Nephron (organoid): ENCODE results near the gene OR51T1.

ENCODE experiments used
- H3K27ac Mint-ChIP-seq, 3 experiments: 2 replicates each; pipeline ENCODE4 v1.8.0; 2020; ENCODE audit warnings: mixed read lengths in 3 of 3, mild to moderate bottlenecking in 2 of 3, moderate library complexity in 1 of 3
- H3K27me3 Mint-ChIP-seq: 2 replicates; pipeline ENCODE4 v1.8.0; 2021; ENCODE audit warnings: low read depth, mild to moderate bottlenecking, moderate library complexity, mixed read lengths
- H3K36me3 Mint-ChIP-seq: 2 replicates; pipeline ENCODE4 v1.8.0; 2020; ENCODE audit warnings: low read depth, mixed read lengths
- H3K4me1 Mint-ChIP-seq: 2 replicates; pipeline ENCODE4 v1.8.0; 2020; ENCODE audit warnings: mixed read lengths
- H3K4me3 Mint-ChIP-seq, 3 experiments: 2 replicates each; pipeline ENCODE4 v1.8.0; 2020; ENCODE audit warnings: mild to moderate bottlenecking in 3 of 3, mixed read lengths in 3 of 3, moderate library complexity in 2 of 3
- H3K9me3 Mint-ChIP-seq: 2 replicates; pipeline ENCODE4 v1.8.0; 2020; ENCODE audit warnings: mixed read lengths
- TF ChIP-seq, protein P1 (sequence below), 3 experiments: fragments of 200-600 bp; sonication (generic); IDR thresholded peaks; one replicate each; pipeline ENCODE4 v1.5.0; 2021; ENCODE audit warnings: antibody characterized with exemption in 3 of 3; ENCODE audit not compliant: unreplicated experiment in 3 of 3

OR51T1 gene

DNA sequence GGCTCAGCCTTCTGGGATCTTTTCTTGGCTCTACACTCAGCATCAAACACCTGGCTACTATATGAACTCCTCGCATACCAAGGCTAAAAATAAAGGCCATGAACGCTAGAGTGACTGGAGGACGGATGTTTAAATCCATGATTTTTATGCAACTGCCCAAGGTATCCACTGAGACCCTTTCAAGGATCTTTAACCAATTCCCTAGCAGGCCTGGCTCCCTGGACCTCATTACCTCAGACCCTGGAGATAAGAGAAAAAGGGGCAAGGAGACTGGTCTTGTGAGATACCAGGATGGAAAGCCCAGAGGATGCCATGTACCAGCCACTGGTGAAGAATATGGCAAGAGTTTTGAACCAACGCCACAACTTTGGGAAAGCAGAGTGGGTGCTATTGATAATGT is 37.5 kb downstream of the OR51T1 start, which contains the start of gene OR51G2:
Gene OR51G2 (minus strand): TSS at position 101 of the 400 bp plus-strand sequence. CDS start 3,687 bp downstream, outside the sequence.
- Mint-ChIP-seq H3K27me3 (no peaks in the 10 kb centered on the region), H3K36me3 (no peaks in the 10 kb centered on the region), H3K4me3 (no peak within 1 kb of the TSS), H3K9me3 (no peaks in the 10 kb centered on the region), H3K27ac (no peak within 1 kb of the TSS), H3K4me1 (peaks cover 6% of the 10 kb centered on the region)
- TF ChIP-seq, protein P1, sequence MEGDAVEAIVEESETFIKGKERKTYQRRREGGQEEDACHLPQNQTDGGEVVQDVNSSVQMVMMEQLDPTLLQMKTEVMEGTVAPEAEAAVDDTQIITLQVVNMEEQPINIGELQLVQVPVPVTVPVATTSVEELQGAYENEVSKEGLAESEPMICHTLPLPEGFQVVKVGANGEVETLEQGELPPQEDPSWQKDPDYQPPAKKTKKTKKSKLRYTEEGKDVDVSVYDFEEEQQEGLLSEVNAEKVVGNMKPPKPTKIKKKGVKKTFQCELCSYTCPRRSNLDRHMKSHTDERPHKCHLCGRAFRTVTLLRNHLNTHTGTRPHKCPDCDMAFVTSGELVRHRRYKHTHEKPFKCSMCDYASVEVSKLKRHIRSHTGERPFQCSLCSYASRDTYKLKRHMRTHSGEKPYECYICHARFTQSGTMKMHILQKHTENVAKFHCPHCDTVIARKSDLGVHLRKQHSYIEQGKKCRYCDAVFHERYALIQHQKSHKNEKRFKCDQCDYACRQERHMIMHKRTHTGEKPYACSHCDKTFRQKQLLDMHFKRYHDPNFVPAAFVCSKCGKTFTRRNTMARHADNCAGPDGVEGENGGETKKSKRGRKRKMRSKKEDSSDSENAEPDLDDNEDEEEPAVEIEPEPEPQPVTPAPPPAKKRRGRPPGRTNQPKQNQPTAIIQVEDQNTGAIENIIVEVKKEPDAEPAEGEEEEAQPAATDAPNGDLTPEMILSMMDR (IDR thresholded peaks at IDR 0.05; ENCODE audit: unreplicated experiment in 3 of 3) = no peak

GRCh38 chr11:4921796-4922195 is 40.1 kb downstream of the OR51T1 start:
- TF ChIP-seq, protein P1 (IDR thresholded peaks at IDR 0.05; ENCODE audit: unreplicated experiment in 3 of 3) = no peak
- no peaks in the 10 kb centered on the region for H3K36me3 Mint-ChIP-seq
- no peak overlapping the region for H3K4me3 Mint-ChIP-seq
- no peaks in the 10 kb centered on the region for H3K4me1 Mint-ChIP-seq
- no peak overlapping the region for H3K27ac Mint-ChIP-seq
- no peaks in the 10 kb centered on the region for H3K9me3 Mint-ChIP-seq
- no peaks in the 10 kb centered on the region for H3K27me3 Mint-ChIP-seq

GRCh38 chr11:4922304-4922703 is 40.6 kb downstream of the OR51T1 start:
- Mint-ChIP-seq H3K9me3 (no peaks in the 10 kb centered on the region), H3K27me3 (no peaks in the 10 kb centered on the region), H3K4me1 (no peaks in the 10 kb centered on the region), H3K36me3 (no peaks in the 10 kb centered on the region), H3K4me3 (no peak overlapping the region), H3K27ac (no peak overlapping the region)
- TF ChIP-seq, protein P1 (IDR thresholded peaks at IDR 0.05; ENCODE audit: unreplicated experiment in 3 of 3) = no peak

- H3K27ac Mint-ChIP-seq = no peak within 1 kb of the TSS
- H3K9me3 Mint-ChIP-seq = no peaks in the 10 kb centered on the region
- TF ChIP-seq, protein P1 (IDR thresholded peaks at IDR 0.05; ENCODE audit: unreplicated experiment in 3 of 3) = no peak
- H3K4me1 Mint-ChIP-seq = no peaks in the 10 kb centered on the region
- H3K4me3 Mint-ChIP-seq = no peak within 1 kb of the TSS
- no peaks in the 10 kb centered on the region for H3K27me3 Mint-ChIP-seq
- no peaks in the 10 kb centered on the region for H3K36me3 Mint-ChIP-seq
Measured at GRCh38 chr11:4924239-4924638, 42.5 kb downstream of the OR51T1 start, which contains the start of gene OR51G1. Gene OR51G1, minus strand, starts transcription at chr11:4924339. Its CDS starts 0 bp downstream, at chr11:4924339.

DNA sequence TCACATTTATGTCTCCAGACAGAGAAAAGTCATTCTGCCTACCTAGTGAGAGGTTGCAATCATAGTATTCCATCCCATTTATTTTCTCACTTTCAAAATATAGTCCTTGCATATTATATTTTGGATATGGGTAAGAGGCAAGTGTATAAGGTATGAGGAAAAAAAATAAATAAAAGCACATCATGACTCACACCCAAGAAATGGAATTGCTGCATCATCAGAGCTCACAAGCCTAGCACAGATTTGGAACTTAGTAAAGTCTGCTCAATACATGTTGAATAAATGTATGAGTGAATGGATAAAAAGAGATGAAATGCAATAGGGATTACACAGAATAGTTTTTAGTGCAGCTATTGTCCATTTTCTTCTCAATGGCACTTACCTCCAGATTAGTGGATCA is 44.9 kb downstream of the OR51T1 start:
- no peaks in the 10 kb centered on the region for H3K4me1 Mint-ChIP-seq
- H3K36me3 Mint-ChIP-seq = no peaks in the 10 kb centered on the region
- H3K4me3 Mint-ChIP-seq = no peak overlapping the region
- TF ChIP-seq, protein P1 (IDR thresholded peaks at IDR 0.05; ENCODE audit: unreplicated experiment in 3 of 3) = no peak
- no peak overlapping the region for H3K27ac Mint-ChIP-seq
- H3K27me3 Mint-ChIP-seq = no peaks in the 10 kb centered on the region
- H3K9me3 Mint-ChIP-seq = no peaks in the 10 kb centered on the region
